Measurements from ENCODE around the gene GRIN3B. TPM values are rescaled to one million over a fixed set of nuclear protein-coding genes. Genes with fewer than 3 reads are reported as not detected.

The GRIN3B gene
- total RNA-seq, 1 donor from 2014 or later = 3.0 TPM

- Histone ChIP-seq H3K9me3 (no peaks in the 10 kb centered on the region), H3K4me1 (peaks cover 57% of the 10 kb centered on the region), H3K27ac (peak overlapping the region; percentile 98), H3K27me3 (ENCODE audit: low read depth) (no peaks in the 10 kb centered on the region), H3K4me3 (peak overlapping the region; percentile 91), H3K36me3 (peaks cover 15% of the 10 kb centered on the region)
- TF ChIP-seq CTCF (IDR thresholded peaks at IDR 0.05) = no peak
- ATAC-seq (peak; percentile 5 to 10), DNase-seq (no peak)
- intact Hi-C loops (cut with DNase I) = no loop called here
These were observed 26.8 kb downstream of the GRIN3B start for GRCh38 chr19:1026783-1027649.

- ATAC-seq = peak in 1 of 2 donors; percentile 5
- TF ChIP-seq CTCF (IDR thresholded peaks at IDR 0.05) = no peak
- Histone ChIP-seq H3K27ac (peak overlapping the region; percentile 98), H3K4me1 (peaks cover 51% of the 10 kb centered on the region), H3K4me3 (peak overlapping the region; percentile 91), H3K27me3 (ENCODE audit: low read depth) (no peaks in the 10 kb centered on the region), H3K9me3 (no peaks in the 10 kb centered on the region), H3K36me3 (peaks cover 21% of the 10 kb centered on the region)
- intact Hi-C loops (cut with DNase I) = no loop called here
- DNase-seq = no peak
These were observed 27.4 kb downstream of the GRIN3B start for GRCh38 chr19:1027650-1028061.

GRCh38 chr19:1028062-1028926, 28.1 kb downstream of the GRIN3B start:
- intact Hi-C loops (cut with DNase I) = no loop called here
- no peaks in the 10 kb centered on the region for H3K27me3 ChIP-seq (ENCODE audit: low read depth)
- ATAC-seq (peak; percentile 79 to 85), DNase-seq (peak; percentile 87)
- H3K9me3 ChIP-seq = no peaks in the 10 kb centered on the region
- peaks cover 28% of the 10 kb centered on the region for H3K36me3 ChIP-seq
- peak overlapping the region; percentile 98 for H3K27ac ChIP-seq
- H3K4me3 ChIP-seq = peak overlapping the region; percentile 91
- peaks cover 46% of the 10 kb centered on the region for H3K4me1 ChIP-seq
- no peak for TF ChIP-seq CTCF (IDR thresholded peaks at IDR 0.05)

GRCh38 chr19:1032264-1032867, 32.1 kb downstream of the GRIN3B start:
- no peak overlapping the region for H3K27ac ChIP-seq
- intact Hi-C loops (cut with DNase I) = no loop called here
- H3K9me3 ChIP-seq = no peaks in the 10 kb centered on the region
- TF ChIP-seq CTCF (IDR thresholded peaks at IDR 0.05) = no peak
- no peaks in the 10 kb centered on the region for H3K27me3 ChIP-seq (ENCODE audit: low read depth)
- peaks cover 53% of the 10 kb centered on the region for H3K36me3 ChIP-seq
- DNase-seq = no peak
- H3K4me3 ChIP-seq = no peak overlapping the region
- H3K4me1 ChIP-seq = peaks cover 28% of the 10 kb centered on the region
- ATAC-seq = no peak

- Histone ChIP-seq H3K4me1 (peaks cover 28% of the 10 kb centered on the region), H3K27ac (no peak overlapping the region), H3K9me3 (no peaks in the 10 kb centered on the region), H3K4me3 (no peak overlapping the region), H3K36me3 (peaks cover 57% of the 10 kb centered on the region), H3K27me3 (ENCODE audit: low read depth) (no peaks in the 10 kb centered on the region)
- intact Hi-C loops (cut with DNase I) = no loop called here
- ATAC-seq (no peak), DNase-seq (no peak)
- no peak for TF ChIP-seq CTCF (IDR thresholded peaks at IDR 0.05)
These were observed 35.9 kb downstream of the GRIN3B start for GRCh38 chr19:1035998-1036621.

Measured in lower lobe of right lung (tissue), 2 donors.